Psoas muscle (tissue), 8 donors: ENCODE measurements around the gene IGSF8. TPM values are rescaled to one million over a fixed set of nuclear protein-coding genes. Genes with fewer than 3 reads are reported as not detected.

ENCODE experiments used
- ATAC-seq, 4 donors: fragments of 200-7000 bp; cut with Tn5 transposase; one replicate each; pipeline ENCODE4 v1.9.1; 2020; ENCODE audit warnings: moderate library complexity in 3 of 4, mild to moderate bottlenecking in 2 of 4
- DNase-seq, 2 donors: peaks; one replicate each; pipeline ENCODE4 v3.0.0-alpha.2; 2020
- H3K27ac ChIP-seq: fragments of 200-600 bp; one replicate; pipeline ENCODE4 v1.8.0; 2022
- H3K27me3 ChIP-seq, 3 donors: fragments of 200-600 bp in 1 of 3; one replicate each; pipeline versions ENCODE4 v1.6.1 to v1.8.0; 2013 to 2022; ENCODE audit warnings: low read length in 2 of 3, mild to moderate bottlenecking in 2 of 3, moderate library complexity in 1 of 3; ENCODE audit not compliant: insufficient read depth in 3 of 3
- H3K36me3 ChIP-seq, 2 donors: fragments of 200-600 bp in 1 of 2; one replicate each; pipeline versions ENCODE4 v1.6.1 to v1.8.0; 2013 to 2022; ENCODE audit warnings: low read depth in 1 of 2, mild to moderate bottlenecking in 1 of 2, moderate library complexity in 1 of 2; ENCODE audit not compliant: insufficient read depth in 1 of 2
- H3K4me1 ChIP-seq: fragments of 200-600 bp; one replicate; pipeline ENCODE4 v1.8.0; 2022
- H3K4me3 ChIP-seq: fragments of 200-600 bp; one replicate; pipeline ENCODE4 v1.8.0; 2022; ENCODE audit warnings: mild to moderate bottlenecking
- H3K9me3 ChIP-seq: fragments of 200-600 bp; one replicate; pipeline ENCODE4 v1.8.0; 2022
- WGBS, 3 donors: extraction: QIAGEN DNeasy Blood & Tissue Kit; methylation state at CpG; one replicate each; pipeline versions ENCODE4 v1.1.6 to v1.1.7; 2013; 5-methylcytosine and 5-hydroxymethylcytosine counted together
- intact Hi-C, 2 donors: fragments of 100-400 bp; cut with DNase I; formaldehyde crosslinking; loops; one replicate each; pipeline versions ENCODE4 v1.11.0 to v1.14.2; 2022
- polyA plus RNA-seq, 3 donors: library from polyadenylated mRNA; stranded (reverse); fragments of 200-250 nt; gene quantifications; one replicate each; pipeline ENCODE4 v1.2.3, GENCODE V29; 2013
- total RNA-seq, 4 donors: library from RNA; stranded (reverse); fragmentation: NEBNext Ultra II Directional in 2 of 4; extraction: Animal tissue kit (Norgen Biotek cat#: 25700) in 2 of 4; gene quantifications; one replicate each; pipeline versions ENCODE4 v1.2.1 to v1.2.4, GENCODE V29; 2021 to 2023
- TF ChIP-seq, protein P1 (sequence below): fragments of 200-600 bp; IDR thresholded peaks from one replicate; pipeline ENCODE4 v1.8.0; 2022; ENCODE audit warnings: antibody characterized with exemption
- donor health status: healthy with polysubstance abuse.
- donor health status: DM: no; HTN: no; CAD: no; lungs with moderate emphysema.
- donor health status: Bipolar disorder and iron deficiency.
- donor health status: healthy.
- donor health status: DM: yes; HTN: yes; CAD: no.
- donor health status: DM: no; HTN: no; CAD: no.
- donor health status: DM: no; HTN: no; CAD: no.
- donor health status: DM: yes; HTN: yes; CAD: no.

The IGSF8 gene
- total and polyA plus RNA-seq, 7 donors, result 4.3 to 8.6 (median 6.4) TPM

DNA sequence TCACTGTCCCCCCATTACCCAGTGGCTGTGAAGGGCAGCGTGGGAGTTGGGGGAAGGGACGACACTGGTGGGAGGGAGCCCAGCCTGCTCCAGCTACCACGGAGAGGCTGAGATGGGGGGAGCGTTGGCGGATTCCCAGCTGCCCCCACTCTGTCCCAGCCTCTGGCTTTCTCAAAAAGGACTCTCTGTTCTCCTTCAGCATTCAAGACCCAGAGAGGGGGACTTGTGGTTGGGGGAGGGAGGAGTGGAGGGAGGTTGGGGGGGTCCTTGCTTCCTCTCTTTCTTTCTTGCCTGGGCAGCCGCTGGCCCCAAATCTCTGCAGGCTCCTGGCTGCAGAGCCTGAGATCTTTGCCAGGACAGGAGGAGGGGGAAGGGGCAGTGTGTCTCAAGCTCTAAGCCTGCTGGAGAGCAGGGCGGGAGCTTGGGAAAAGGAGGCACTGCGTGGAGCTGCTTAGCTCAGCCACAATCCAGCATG is 19.3 kb upstream of the IGSF8 start:
- Histone ChIP-seq H3K27me3 (no peaks in the 10 kb centered on the region), H3K9me3 (no peaks in the 10 kb centered on the region), H3K27ac (peak overlapping the region; percentile 98), H3K4me1 (peaks cover 68% of the 10 kb centered on the region), H3K4me3 (peak overlapping the region; percentile 82), H3K36me3 (peaks cover 0 to 35% of the 10 kb centered on the region in 2 donors)
- peak; percentile 28 to 59 (median 50) for ATAC-seq
- TF ChIP-seq, protein P1, sequence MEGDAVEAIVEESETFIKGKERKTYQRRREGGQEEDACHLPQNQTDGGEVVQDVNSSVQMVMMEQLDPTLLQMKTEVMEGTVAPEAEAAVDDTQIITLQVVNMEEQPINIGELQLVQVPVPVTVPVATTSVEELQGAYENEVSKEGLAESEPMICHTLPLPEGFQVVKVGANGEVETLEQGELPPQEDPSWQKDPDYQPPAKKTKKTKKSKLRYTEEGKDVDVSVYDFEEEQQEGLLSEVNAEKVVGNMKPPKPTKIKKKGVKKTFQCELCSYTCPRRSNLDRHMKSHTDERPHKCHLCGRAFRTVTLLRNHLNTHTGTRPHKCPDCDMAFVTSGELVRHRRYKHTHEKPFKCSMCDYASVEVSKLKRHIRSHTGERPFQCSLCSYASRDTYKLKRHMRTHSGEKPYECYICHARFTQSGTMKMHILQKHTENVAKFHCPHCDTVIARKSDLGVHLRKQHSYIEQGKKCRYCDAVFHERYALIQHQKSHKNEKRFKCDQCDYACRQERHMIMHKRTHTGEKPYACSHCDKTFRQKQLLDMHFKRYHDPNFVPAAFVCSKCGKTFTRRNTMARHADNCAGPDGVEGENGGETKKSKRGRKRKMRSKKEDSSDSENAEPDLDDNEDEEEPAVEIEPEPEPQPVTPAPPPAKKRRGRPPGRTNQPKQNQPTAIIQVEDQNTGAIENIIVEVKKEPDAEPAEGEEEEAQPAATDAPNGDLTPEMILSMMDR, result no peak
- intact Hi-C loops, result loop anchor here in 1 of 2 donors (5.0 kb wide), 1 partner anchor 75 kb away; the partner anchor contains the start of gene CASQ1
- WGBS, 3 donors, result 11 to 20% (median 20%) methylated on average over 8 of the region's 8 CpGs
- DNase-seq, result peak in 1 of 2 donors; percentile 86

DNA sequence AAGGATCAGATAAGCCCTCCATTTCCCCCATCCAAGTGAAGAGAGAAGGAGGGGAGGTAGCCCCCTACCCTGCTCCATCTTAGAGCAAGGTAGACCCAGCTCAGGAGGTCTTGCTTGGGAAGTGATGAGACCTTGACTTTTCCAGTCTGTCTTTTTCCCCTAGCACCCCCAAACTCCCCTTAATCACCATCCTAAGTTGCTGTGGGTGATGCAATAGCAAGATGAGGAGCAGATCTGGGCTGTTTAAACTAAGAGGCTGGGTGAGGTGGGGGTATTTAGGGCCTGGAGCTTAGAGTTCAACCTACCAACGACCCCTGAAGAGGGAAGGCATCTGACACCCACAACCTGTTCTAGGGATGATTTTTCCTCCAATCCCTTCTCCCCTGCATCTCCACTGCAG is 18.9 kb upstream of the IGSF8 start:
- intact Hi-C loops, result loop anchor here in 1 of 2 donors (5.0 kb wide), 1 partner anchor 75 kb away; the partner anchor contains the start of gene CASQ1
- TF ChIP-seq, protein P1, result no peak
- DNase-seq (no peak), ATAC-seq (no peak)
- Histone ChIP-seq H3K9me3 (no peaks in the 10 kb centered on the region), H3K4me3 (peak overlapping the region; percentile 82), H3K27me3 (no peaks in the 10 kb centered on the region), H3K4me1 (peaks cover 66% of the 10 kb centered on the region), H3K36me3 (peaks cover 0 to 30% of the 10 kb centered on the region in 2 donors), H3K27ac (peak overlapping the region; percentile 98)
- WGBS, 3 donors, result 0 to 12% (median 0%) methylated on average over 1 of the region's 1 CpG

DNA sequence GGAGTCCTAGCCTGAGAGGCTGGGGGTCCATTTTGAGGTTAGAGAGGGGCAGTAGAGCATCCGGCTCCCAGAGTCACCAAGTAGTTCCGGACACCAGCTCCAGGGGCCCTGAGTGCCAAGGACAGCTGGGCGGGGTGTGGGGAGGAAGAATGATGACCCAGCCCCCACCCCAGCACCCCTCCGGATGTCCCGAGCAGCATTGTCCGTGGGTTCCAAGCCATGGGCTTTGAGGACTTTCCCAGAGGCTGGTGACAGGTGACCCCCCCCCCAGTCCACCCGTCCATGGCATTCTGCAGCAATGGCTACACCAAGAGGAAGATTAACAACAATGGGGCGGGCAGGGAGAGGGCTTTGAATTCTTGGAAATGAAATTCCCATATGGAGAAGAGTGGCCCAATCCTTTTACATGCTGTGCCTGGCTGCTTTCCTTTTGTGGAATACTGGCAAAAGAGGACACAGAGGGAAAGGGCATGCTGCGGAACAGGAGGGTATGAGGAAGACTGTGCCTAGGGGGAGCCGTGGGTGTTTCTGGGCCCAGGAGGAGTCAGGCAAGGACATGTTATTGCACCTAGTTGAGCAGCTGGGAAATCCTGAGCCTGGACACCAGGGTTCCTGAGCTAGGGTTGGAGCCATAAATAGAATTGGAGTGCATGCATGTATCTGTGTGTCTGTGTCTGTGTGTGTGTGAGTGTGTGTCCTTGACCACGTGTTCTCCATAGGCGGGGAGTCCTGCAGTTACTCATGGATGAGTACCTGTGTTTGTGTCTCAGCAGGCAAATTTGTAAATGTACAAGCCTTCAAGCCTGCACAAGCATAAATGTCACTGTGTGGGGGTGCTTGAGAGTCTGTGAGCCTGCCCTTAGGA is 18.1 kb upstream of the IGSF8 start:
- Histone ChIP-seq H3K4me3 (peak overlapping the region; percentile 82), H3K36me3 (peaks cover 0 to 22% of the 10 kb centered on the region in 2 donors), H3K9me3 (no peaks in the 10 kb centered on the region), H3K4me1 (peaks cover 61% of the 10 kb centered on the region), H3K27me3 (no peaks in the 10 kb centered on the region), H3K27ac (peak overlapping the region; percentile 98)
- TF ChIP-seq, protein P1, result no peak
- 10 to 16% (median 13%) methylated on average over 12 of the region's 12 CpGs for WGBS, 3 donors
- intact Hi-C loops, result loop anchor here in 1 of 2 donors (5.0 kb wide), 1 partner anchor 76 kb away; the partner anchor contains the start of gene CASQ1
- peak; percentile 53 to 88 for DNase-seq
- peak; percentile 60 to 76 (median 68) for ATAC-seq

DNA sequence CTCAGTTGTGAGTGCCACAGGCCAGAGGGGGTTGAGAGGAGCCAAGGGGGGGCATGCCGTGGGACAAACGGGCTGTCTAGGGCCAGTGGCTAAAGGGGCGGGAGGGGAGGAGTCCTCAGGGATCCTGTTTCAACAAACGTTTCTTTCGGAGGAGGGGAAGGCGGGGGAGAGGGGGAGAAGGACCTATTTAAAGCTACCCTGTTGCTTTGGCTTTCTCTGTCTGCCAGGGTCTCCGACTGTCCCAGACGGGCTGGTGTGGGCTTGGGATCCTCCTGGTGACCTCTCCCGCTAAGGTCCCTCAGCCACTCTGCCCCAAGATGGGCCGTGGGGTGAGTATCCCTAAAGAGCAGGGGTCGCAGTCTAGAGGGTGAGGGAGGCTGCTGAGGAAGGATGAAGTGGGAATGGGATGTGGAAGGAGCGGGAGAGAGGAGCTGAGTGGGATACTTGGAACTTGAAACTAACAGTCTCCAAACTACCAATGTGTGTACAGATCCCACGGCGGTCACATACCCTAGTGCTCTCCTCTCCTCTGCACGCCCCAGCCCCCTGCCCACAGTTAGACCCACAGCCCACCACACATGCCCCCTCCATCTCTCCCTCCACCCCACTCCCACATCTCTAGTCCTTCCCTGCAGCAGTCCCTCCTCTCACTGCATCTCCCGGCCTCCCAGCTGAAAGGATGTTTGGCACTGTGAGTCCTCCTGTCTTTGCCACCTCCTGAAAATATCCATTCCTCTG is 17.3 kb upstream of the IGSF8 start, which contains the start of gene ATP1A2:
Gene ATP1A2 (plus strand): TSS at position 215 of the 738 bp plus-strand sequence. CDS start 103 bp downstream, at position 318.
- H3K4me1 ChIP-seq, result peaks cover 54% of the 10 kb centered on the region

More for the DNA sequence above, 17.3 kb upstream of the IGSF8 start, which contains the start of gene ATP1A2:
- DNase-seq (peak; percentile 53 to 86), ATAC-seq (peak; percentile 63 to 69 (median 66))
- intact Hi-C loops, result loop anchor here in 1 of 2 donors (5.0 kb wide), 1 partner anchor 77 kb away; the partner anchor contains the start of gene CASQ1
- TF ChIP-seq, protein P1, result no peak
- peak within 1 kb of the TSS; percentile 98 for H3K27ac ChIP-seq
- H3K9me3 ChIP-seq, result no peaks in the 10 kb centered on the region
- H3K27me3 ChIP-seq, result no peaks in the 10 kb centered on the region
- H3K4me3 ChIP-seq, result peak within 1 kb of the TSS; percentile 82
- peaks cover 0 to 14% of the 10 kb centered on the region in 2 donors for H3K36me3 ChIP-seq
- WGBS, 3 donors, result 11 to 16% (median 16%) methylated on average over 13 to 16 of the region's 16 CpGs
